Gastrocnemius medialis (tissue), 4 donors: ENCODE data around the gene BMPER. TPM values are rescaled to one million over a fixed set of nuclear protein-coding genes. Genes with fewer than 3 reads are reported as not detected.

Experiments used
- ATAC-seq, 2 donors: fragments of 150-250 bp; one replicate each; pipeline ENCODE4 v1.9.1; 2016
- DNase-seq, 2 donors: peaks; one replicate each; pipeline ENCODE4 v3.0.0-alpha.2; 2019
- H3K27ac ChIP-seq, 4 donors: fragments of 200-600 bp; sonication (generic); 1 replicate in 1 of 4; 2 replicates in 3 of 4; pipeline ENCODE4 v1.5.1; 2016 to 2018; ENCODE audit warnings: mild to moderate bottlenecking in 2 of 4, moderate library complexity in 1 of 4
- H3K27me3 ChIP-seq, 3 donors: fragments of 200-600 bp; sonication (generic) in 2 of 3; 1 replicate in 1 of 3; 2 replicates in 2 of 3; pipeline versions ENCODE4 v1.5.1 to v1.6.0; 2016 to 2019; ENCODE audit warnings: mild to moderate bottlenecking in 1 of 3, moderate library complexity in 1 of 3
- H3K36me3 ChIP-seq, 2 donors: fragments of 200-600 bp; sonication (generic) in 1 of 2; one replicate each; pipeline ENCODE4 v1.5.1; 2017 to 2018
- H3K4me1 ChIP-seq, 2 donors: fragments of 200-600 bp; sonication (generic) in 1 of 2; one replicate each; pipeline ENCODE4 v1.5.1; 2016 to 2017; ENCODE audit warnings: mild to moderate bottlenecking in 2 of 2
- H3K4me3 ChIP-seq, 4 donors: fragments of 200-600 bp; sonication (generic) in 3 of 4; 1 replicate in 1 of 4; 2 replicates in 3 of 4; pipeline ENCODE4 v1.5.1; 2016 to 2019; ENCODE audit warnings: mild to moderate bottlenecking in 2 of 4
- H3K9me3 ChIP-seq, 3 donors: fragments of 200-600 bp; sonication (generic) in 2 of 3; 1 replicate in 1 of 3; 2 replicates in 2 of 3; pipeline ENCODE4 v1.5.1; 2016 to 2019
- POLR2A ChIP-seq, 2 donors: fragments of 450-650 bp; IDR thresholded peaks; one replicate each; pipeline ENCODE4 v1.6.1; 2017; ENCODE audit warnings: antibody characterized with exemption in 2 of 2, mild to moderate bottlenecking in 2 of 2, moderate library complexity in 2 of 2
- in situ Hi-C, 4 donors: fragments of 200-750 bp; cut with MboI; loops; one replicate each; pipeline versions ENCODE4 v1.15.0 to v1.8.0; 2017; ENCODE audit warnings: low sequenced_read_pairs in 4 of 4
- intact Hi-C: fragments of 100-400 bp; cut with DNase I; formaldehyde crosslinking; loops from one replicate; pipeline ENCODE4 v1.15.1; 2023; ENCODE audit warnings: low total_unique reads
- total RNA-seq, 4 donors: library from RNA; depleted of rRNA; stranded (reverse); fragments of >200 nt; gene quantifications; one replicate each; pipeline versions ENCODE4 v1.1.0 to v1.2.3, GENCODE V29; 2016
- TF ChIP-seq, protein P1 (sequence below), 5 experiments: fragments of 450-650 bp in 3 of 5; fragments of 200-600 bp in 2 of 5; sonication (generic) in 2 of 5; IDR thresholded peaks in 4 of 5; conservative IDR thresholded peaks in 1 of 5; 1 replicate in 4 of 5; 2 replicates in 1 of 5; pipeline ENCODE4 v1.5.1; 2016 to 2019; ENCODE audit warnings: antibody characterized with exemption in 5 of 5, mild to moderate bottlenecking in 3 of 5, moderate library complexity in 3 of 5

Gene BMPER
- total RNA-seq, 4 donors from 2014 or later, result 1.7 to 11.0 (median 4.5) TPM

DNA sequence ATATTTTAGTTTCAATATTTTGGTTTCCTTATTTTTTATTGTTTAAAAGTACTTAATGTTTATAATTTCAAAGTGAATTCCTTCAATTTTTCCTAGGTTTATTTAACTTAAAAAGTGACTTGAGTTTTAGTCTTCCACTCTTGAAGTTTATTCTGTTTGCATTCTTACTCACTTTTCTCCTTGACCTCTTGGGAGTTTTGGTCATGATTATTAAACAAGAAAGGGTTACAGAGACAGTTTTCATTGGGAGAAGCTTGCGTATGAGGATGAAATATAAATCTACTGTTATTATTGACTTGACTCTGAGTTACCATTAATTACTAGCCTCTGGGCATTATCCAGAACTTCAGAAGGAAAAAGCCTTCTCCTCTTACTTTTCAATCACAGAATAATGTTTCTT, 216.0 kb downstream of the BMPER start:
- Histone ChIP-seq H3K9me3 (no peaks in the 10 kb centered on the region), H3K27ac (no peak overlapping the region), H3K27me3 (no peaks in the 10 kb centered on the region), H3K36me3 (no peaks in the 10 kb centered on the region), H3K4me1 (no peaks in the 10 kb centered on the region), H3K4me3 (no peak overlapping the region)
- no peak for TF ChIP-seq POLR2A (IDR thresholded peaks at IDR 0.05)
- TF ChIP-seq, protein P1, sequence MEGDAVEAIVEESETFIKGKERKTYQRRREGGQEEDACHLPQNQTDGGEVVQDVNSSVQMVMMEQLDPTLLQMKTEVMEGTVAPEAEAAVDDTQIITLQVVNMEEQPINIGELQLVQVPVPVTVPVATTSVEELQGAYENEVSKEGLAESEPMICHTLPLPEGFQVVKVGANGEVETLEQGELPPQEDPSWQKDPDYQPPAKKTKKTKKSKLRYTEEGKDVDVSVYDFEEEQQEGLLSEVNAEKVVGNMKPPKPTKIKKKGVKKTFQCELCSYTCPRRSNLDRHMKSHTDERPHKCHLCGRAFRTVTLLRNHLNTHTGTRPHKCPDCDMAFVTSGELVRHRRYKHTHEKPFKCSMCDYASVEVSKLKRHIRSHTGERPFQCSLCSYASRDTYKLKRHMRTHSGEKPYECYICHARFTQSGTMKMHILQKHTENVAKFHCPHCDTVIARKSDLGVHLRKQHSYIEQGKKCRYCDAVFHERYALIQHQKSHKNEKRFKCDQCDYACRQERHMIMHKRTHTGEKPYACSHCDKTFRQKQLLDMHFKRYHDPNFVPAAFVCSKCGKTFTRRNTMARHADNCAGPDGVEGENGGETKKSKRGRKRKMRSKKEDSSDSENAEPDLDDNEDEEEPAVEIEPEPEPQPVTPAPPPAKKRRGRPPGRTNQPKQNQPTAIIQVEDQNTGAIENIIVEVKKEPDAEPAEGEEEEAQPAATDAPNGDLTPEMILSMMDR (IDR thresholded peaks at IDR 0.05 in 4 of 5, conservative IDR thresholded peaks at IDR 0.05 in 1 of 5), result no peak
- ATAC-seq (no peak), DNase-seq (no peak)
- intact Hi-C loops (no loop called here), in situ Hi-C loops (no loop called here)

DNA sequence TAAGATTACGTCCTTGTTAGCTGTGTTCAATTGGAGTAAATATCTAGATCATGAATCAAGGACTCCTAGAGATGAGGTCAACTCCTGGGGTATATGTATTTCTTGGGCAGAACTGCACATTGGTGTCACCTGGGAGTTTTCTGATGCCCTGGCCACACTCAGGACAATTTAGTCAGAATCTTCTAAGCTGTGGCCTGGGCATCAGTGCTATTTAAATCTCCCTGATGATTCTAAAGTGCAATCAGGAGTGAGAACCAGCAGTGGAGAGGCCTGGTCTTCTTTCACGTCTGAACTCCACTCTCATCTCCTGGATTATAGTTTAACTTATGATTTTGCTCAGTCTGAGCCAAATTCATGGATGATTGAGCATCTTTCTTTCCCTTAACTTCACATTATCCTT, 218.0 kb downstream of the BMPER start:
- Histone ChIP-seq H3K36me3 (no peaks in the 10 kb centered on the region), H3K4me1 (no peaks in the 10 kb centered on the region), H3K27me3 (no peaks in the 10 kb centered on the region), H3K9me3 (no peaks in the 10 kb centered on the region), H3K4me3 (no peak overlapping the region), H3K27ac (no peak overlapping the region)
- ATAC-seq, result no peak
- intact Hi-C loops (no loop called here), in situ Hi-C loops (no loop called here)
- no peak for DNase-seq
- TF ChIP-seq, protein P1 (IDR thresholded peaks at IDR 0.05 in 4 of 5, conservative IDR thresholded peaks at IDR 0.05 in 1 of 5), result no peak
- no peak for TF ChIP-seq POLR2A (IDR thresholded peaks at IDR 0.05)

DNA sequence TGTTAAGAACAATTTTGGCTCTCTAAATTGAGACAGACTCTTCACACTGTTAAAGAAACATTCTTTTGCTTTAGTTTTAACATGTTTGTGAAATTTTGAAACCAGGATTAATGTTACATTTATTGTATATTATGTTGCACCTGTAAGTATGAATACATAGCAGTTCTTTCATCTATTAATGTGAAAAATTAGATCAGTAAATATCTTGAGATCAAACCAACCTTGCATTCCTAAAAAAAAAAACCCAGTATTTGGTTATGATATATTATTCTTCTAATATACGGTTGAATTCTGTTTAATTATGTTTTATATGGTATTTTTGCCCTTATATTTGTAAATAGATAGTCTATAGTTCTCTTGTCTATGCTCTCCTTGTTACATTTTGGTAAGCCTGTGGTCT, 219.4 kb downstream of the BMPER start:
- Histone ChIP-seq H3K27me3 (no peaks in the 10 kb centered on the region), H3K27ac (no peak overlapping the region), H3K4me1 (no peaks in the 10 kb centered on the region), H3K36me3 (no peaks in the 10 kb centered on the region), H3K9me3 (no peaks in the 10 kb centered on the region), H3K4me3 (no peak overlapping the region)
- no peak for ATAC-seq
- TF ChIP-seq POLR2A (IDR thresholded peaks at IDR 0.05), result no peak
- TF ChIP-seq, protein P1 (IDR thresholded peaks at IDR 0.05 in 4 of 5, conservative IDR thresholded peaks at IDR 0.05 in 1 of 5), result no peak
- no peak for DNase-seq
- in situ Hi-C loops (loop anchor here in 1 of 4 donors (25.0 kb wide), 1 partner anchor 188 kb away; no protein-coding TSS in a partner anchor), intact Hi-C loops (no loop called here)

DNA sequence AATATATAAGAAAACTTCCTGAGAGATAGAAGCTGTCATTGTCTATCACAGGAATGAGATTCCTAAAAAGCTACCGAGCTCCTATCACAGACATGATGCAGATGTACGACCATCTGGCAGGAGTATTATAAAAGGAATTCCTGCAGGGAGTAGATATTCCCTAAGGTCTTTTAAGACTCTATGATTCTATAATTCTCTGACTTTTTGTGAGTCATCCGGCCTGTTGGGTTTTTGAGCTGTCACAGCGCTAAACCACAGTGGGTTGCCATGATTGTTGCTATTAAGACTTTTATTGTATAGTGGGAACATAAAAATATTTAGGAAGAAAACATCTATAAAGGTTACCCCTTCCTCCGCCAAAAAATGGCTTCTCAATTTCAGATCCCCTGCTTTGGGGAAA, 223.4 kb downstream of the BMPER start:
- Histone ChIP-seq H3K4me1 (peaks cover 0 to 2% of the 10 kb centered on the region in 2 donors), H3K36me3 (no peaks in the 10 kb centered on the region), H3K27ac (no peak overlapping the region), H3K4me3 (no peak overlapping the region), H3K9me3 (no peaks in the 10 kb centered on the region), H3K27me3 (no peaks in the 10 kb centered on the region)
- TF ChIP-seq POLR2A (IDR thresholded peaks at IDR 0.05), result no peak
- TF ChIP-seq, protein P1 (IDR thresholded peaks at IDR 0.05 in 4 of 5, conservative IDR thresholded peaks at IDR 0.05 in 1 of 5), result no peak
- intact Hi-C loops (no loop called here), in situ Hi-C loops (loop anchor here in 1 of 4 donors (25.0 kb wide), 1 partner anchor 184 kb away; no protein-coding TSS in a partner anchor)
- DNase-seq (no peak), ATAC-seq (no peak)
